K562 (cell line): ENCODE results near the gene SFXN5. TPM values are rescaled to one million over a fixed set of nuclear protein-coding genes. Genes with fewer than 3 reads are reported as not detected.

ENCODE experiments used
- ATAC-seq: fragments of 200-7000 bp; cut with Tn5 transposase; 3 replicates; pipeline ENCODE4 v1.9.1; 2020; ENCODE audit warnings: moderate library complexity
- BruUV-seq: library from RNA; stranded (reverse); fragments of 400-500 nt; replicated peaks from 2 replicates; lab custom pipeline; 2021; lab: Mats Ljungman, UMichigan
- CTCF ChIA-PET: fragments of 300-600 bp; formaldehyde crosslinking; extraction: SDS; loops from one replicate; lab custom pipeline; 2021; ENCODE audit warnings: low intra/inter-chr PET ratio; lab: Yijun Ruan, JAX
- POLR2A ChIA-PET: fragments of 300-600, 350-650 bp; sonication (Branson Sonifier 250); formaldehyde crosslinking; extraction: SDS; loops from one replicate; lab custom pipeline; 2021; ENCODE audit warnings: antibody characterized with exemption, inconsistent platforms; lab: Yijun Ruan, JAX
- DNase-seq, 4 experiments: peaks; one replicate each; pipeline versions ENCODE4 v3.0.0 to v3.0.0-alpha.2; 2011 to 2018; ENCODE audit warnings: low spot score in 3 of 4, mixed read lengths in 3 of 4; ENCODE audit errors: extremely low read depth in 1 of 4
- FAIRE-seq: peaks from 2 replicates; lab custom pipeline; 2011; peaks lifted over from hg19 to GRCh38; lab: Jason Lieb, UNC
- H2AFZ ChIP-seq: 2 replicates; pipeline ENCODE4 v1.6.0; 2011; ENCODE audit warnings: low read depth, low read length, control low read depth, inconsistent platforms
- H3K27ac ChIP-seq: fragments of 200-600 bp; 3 replicates; pipeline ENCODE4 v1.8.0; 2011; ENCODE audit warnings: low read depth, mild to moderate bottlenecking, control low read depth, inconsistent platforms, low read length, moderate library complexity, mixed read lengths; ENCODE audit errors: extremely low read depth
- H3K27me3 ChIP-seq, 2 experiments: fragments of 300-600 bp in 1 of 2; 2 replicates in 1 of 2; 3 replicates in 1 of 2; pipeline versions ENCODE4 v1.6.0 to v1.8.0; 2011; ENCODE audit warnings: inconsistent platforms in 2 of 2, low read length in 2 of 2, mild to moderate bottlenecking in 1 of 2, mixed read lengths in 1 of 2, moderate library complexity in 1 of 2; ENCODE audit not compliant: control insufficient read depth in 2 of 2, insufficient read depth in 2 of 2
- H3K36me3 ChIP-seq: fragments of 300-600 bp; 3 replicates; pipeline ENCODE4 v1.8.0; 2011; ENCODE audit warnings: mild to moderate bottlenecking, low read length, inconsistent platforms; ENCODE audit not compliant: control insufficient read depth, insufficient read depth
- H3K4me1 ChIP-seq, 2 experiments: fragments of 200-600 bp in 1 of 2; replicated peaks in 1 of 2; 2 replicates in 1 of 2; 3 replicates in 1 of 2; pipeline versions ENCODE4 v1.5.1 to v1.8.0; 2011; ENCODE audit warnings: inconsistent platforms in 2 of 2, low read length in 2 of 2, mild to moderate bottlenecking in 1 of 2, mixed read lengths in 1 of 2, moderate library complexity in 1 of 2; ENCODE audit not compliant: control insufficient read depth in 2 of 2, insufficient read depth in 2 of 2
- H3K4me2 ChIP-seq: 2 replicates; pipeline ENCODE4 v1.6.1; 2011; ENCODE audit warnings: low read length, control low read depth, inconsistent platforms, mixed read lengths; ENCODE audit not compliant: insufficient read depth
- H3K4me3 ChIP-seq: fragments of 200-600 bp; sonication (generic), shearing (Covaris generic); 2 replicates; pipeline ENCODE4 v1.5.1; 2016; ENCODE audit warnings: control low read depth, inconsistent platforms
- H3K79me2 ChIP-seq: fragments of 200-600 bp; 3 replicates; pipeline ENCODE4 v1.8.0; 2011; ENCODE audit warnings: low read length, inconsistent platforms; ENCODE audit not compliant: control insufficient read depth, insufficient read depth
- H3K9ac ChIP-seq, 2 experiments: 2 replicates each; pipeline versions ENCODE4 v1.6.0 to v1.6.1; 2011; ENCODE audit warnings: low read depth in 2 of 2, low read length in 2 of 2, control low read depth in 1 of 2, inconsistent platforms in 1 of 2, mild to moderate bottlenecking in 1 of 2, mixed read lengths in 1 of 2; ENCODE audit not compliant: insufficient read depth in 1 of 2
- H3K9me1 ChIP-seq: one replicate; pipeline ENCODE4 v1.6.0; 2011; ENCODE audit warnings: inconsistent platforms, mild to moderate bottlenecking, low read length, moderate library complexity; ENCODE audit not compliant: control insufficient read depth, insufficient read depth
- H3K9me3 ChIP-seq: replicated peaks from 2 replicates; pipeline ENCODE4 v1.5.1; 2011; ENCODE audit warnings: low read depth, low read length, inconsistent platforms; ENCODE audit not compliant: control insufficient read depth, insufficient read depth
- H4K20me1 ChIP-seq: replicated peaks from 2 replicates; pipeline ENCODE4 v1.6.1; 2011; ENCODE audit warnings: low read length, inconsistent platforms, mixed read lengths; ENCODE audit not compliant: control insufficient read depth, insufficient read depth
- HDAC3 ChIP-seq: fragments of 450-650 bp; IDR thresholded peaks from 2 replicates; pipeline ENCODE4 v1.6.1; 2018; ENCODE audit warnings: borderline replicate concordance, mild to moderate bottlenecking, moderate library complexity; ENCODE audit not compliant: partially characterized antibody
- KDM2B ChIP-seq: fragments of 250-450 bp; sonication (Bioruptor Pico); IDR thresholded peaks from 2 replicates; pipeline ENCODE4 v1.8.0; 2021; ENCODE audit warnings: mild to moderate bottlenecking, moderate library complexity
- MYNN ChIP-seq, 2 experiments: sonication (generic); formaldehyde crosslinking in 1 of 2; IDR thresholded peaks; 2 replicates each; pipeline versions ENCODE4 v1.5.0 to v1.6.1; 2016 to 2020; ENCODE audit warnings: antibody characterized with exemption in 1 of 2, missing genetic modification reagents in 1 of 2
- SP1 ChIP-seq: sonication (generic); formaldehyde crosslinking; IDR thresholded peaks from 2 replicates; pipeline ENCODE4 v1.8.1; 2022; ENCODE audit warnings: mild to moderate bottlenecking, missing genetic modification reagents
- THRAP3 ChIP-seq: fragments of 450-650 bp; IDR thresholded peaks from 2 replicates; pipeline ENCODE4 v1.6.1; 2016; ENCODE audit warnings: mild to moderate bottlenecking, inconsistent platforms, borderline replicate concordance
- YY1 ChIP-seq, 3 experiments: IDR thresholded peaks; 2 replicates each; pipeline ENCODE4 v1.6.1; 2011; ENCODE audit warnings: low read length in 2 of 3, mild to moderate bottlenecking in 2 of 3, moderate library complexity in 2 of 3, borderline replicate concordance in 1 of 3, control low read depth in 1 of 3, low read depth in 1 of 3; ENCODE audit not compliant: insufficient read depth in 3 of 3, insufficient replicate concordance in 2 of 3, control insufficient read depth in 1 of 3, insufficient read length in 1 of 3; ENCODE audit errors: extremely low read depth in 1 of 3
- ZKSCAN8 ChIP-seq: fragments of 200-800 bp; sonication (Bioruptor generic); IDR thresholded peaks from 2 replicates; pipeline ENCODE4 v1.6.1; 2016; ENCODE audit warnings: missing genetic modification characterization, missing compliant biosample characterization
- ZZZ3 ChIP-seq: fragments of 450-650 bp; IDR thresholded peaks from 2 replicates; pipeline ENCODE4 v1.6.1; 2016; ENCODE audit warnings: antibody characterized with exemption, mild to moderate bottlenecking, moderate library complexity
- WGBS: fragments of 100-300 bp; shearing (Covaris generic); methylation state at CpG from one replicate; pipeline ENCODE4 v1.1.6; 2016; ENCODE audit warnings: low coverage, mixed read lengths; ENCODE audit not compliant: insufficient coverage; ENCODE audit errors: missing lambda C conversion rate; 5-methylcytosine and 5-hydroxymethylcytosine counted together
- in situ Hi-C: fragments of 300-500 bp; cut with MboI; formaldehyde crosslinking; loops from 4 replicates; pipeline ENCODE4 v1.15.0; 2018; ENCODE audit warnings: inconsistent platforms, mixed read lengths
- intact Hi-C: fragments of 100-400 bp; cut with micrococcal nuclease; formaldehyde crosslinking; loops from 2 replicates; pipeline ENCODE4 v1.14.2; 2022
- polyA plus RNA-seq, 8 experiments: library from polyadenylated mRNA; depleted of rRNA in 4 of 8; stranded (reverse) in 5 of 8; unstranded in 3 of 8; fragments of >200 nt; fragmentation: Nextera tagmentation in 2 of 8; fragmentation: Illumina TruSeq in 1 of 8; extraction: Ambion mirVana in 2 of 8; extraction: Trizol in 1 of 8; gene quantifications; 2 replicates each; pipeline versions ENCODE4 v1.2.1 to v1.2.3, GENCODE V29; 2011 to 2014; ENCODE audit warnings: inconsistent platforms in 1 of 8, missing spikeins in 1 of 8
- total RNA-seq, 7 experiments: library from RNA; depleted of rRNA in 6 of 7; stranded (reverse); fragments of >200 nt in 6 of 7; fragmentation: Illumina TruSeq in 2 of 7; extraction: Trizol in 2 of 7; gene quantifications; 2 replicates each; pipeline versions ENCODE4 v1.2.1 to v1.2.3, GENCODE V29; 2011 to 2021; ENCODE audit warnings: low replicate concordance in 1 of 7
- TF ChIP-seq, protein P1 (sequence below): fragments of 450-650 bp; IDR thresholded peaks from 2 replicates; pipeline ENCODE4 v1.6.1; 2016; ENCODE audit warnings: mild to moderate bottlenecking
- TF ChIP-seq, protein P2 (sequence below): fragments of 450-650 bp; IDR thresholded peaks from 2 replicates; pipeline ENCODE4 v1.6.1; 2016; ENCODE audit warnings: low read depth

Gene SFXN5
- total and polyA plus RNA-seq, 9 of the 15 experiments (the other 6 are each of a cell fraction or from before 2014, with no cell fraction given): 8.3 to 22.6 (median 16.0) TPM

DNA sequence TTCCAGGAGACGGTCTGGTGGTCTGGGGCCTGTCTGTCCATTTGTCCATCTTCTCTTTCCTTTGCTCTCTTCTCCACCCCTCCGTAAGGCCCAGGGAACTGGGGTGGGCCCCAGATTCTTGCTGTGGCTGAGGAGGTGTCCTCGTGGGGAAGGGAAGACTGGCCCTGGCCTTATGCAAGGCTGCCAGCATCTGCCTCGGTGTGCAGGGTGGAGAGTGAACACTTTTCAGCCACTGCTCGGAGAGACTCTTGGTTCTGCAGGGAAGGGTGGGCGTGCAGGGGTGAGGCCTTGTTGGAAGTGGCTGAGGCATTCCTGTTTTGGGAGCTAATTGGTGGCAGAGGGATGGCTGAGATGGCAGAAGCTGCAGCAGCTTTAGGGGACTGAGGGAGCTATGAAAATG, 131.2 kb downstream of the SFXN5 start:
- no peak for FAIRE-seq
- H2AFZ ChIP-seq: no peak overlapping the region
- ATAC-seq: no peak
- intact Hi-C loops: no loop called here
- H3K79me2 ChIP-seq: no peaks in the 10 kb centered on the region
- 43% methylated on average over 6 of the region's 6 CpGs for whole genome bisulfite sequencing
- no peak overlapping the region for H3K4me3 ChIP-seq
- peaks cover 0 to 7% of the 10 kb centered on the region in 2 experiments; a peak in 2 of 5 replicates for H3K4me1 ChIP-seq
- no peak overlapping the region for H3K4me2 ChIP-seq
- DNase-seq: no peak
- H3K9ac ChIP-seq: no peak overlapping the region
- no peak overlapping the region for H3K27ac ChIP-seq
- no peaks in the 10 kb centered on the region for H3K9me1 ChIP-seq
- no TSS peak for BruUV-seq
- H4K20me1 ChIP-seq: peaks cover 8% of the 10 kb centered on the region
- no peaks in the 10 kb centered on the region for H3K9me3 ChIP-seq
- POLR2A ChIA-PET: interaction anchor here (1.0 kb wide), 1 partner anchor 11 kb away, joined by 4 read pairs; no protein-coding TSS in a partner anchor
- no peaks in the 10 kb centered on the region for H3K36me3 ChIP-seq
- in situ Hi-C loops: no loop called here
- peaks cover 2 to 32% of the 10 kb centered on the region in 2 experiments; a peak in 2 of 5 replicates for H3K27me3 ChIP-seq
- CTCF ChIA-PET: no interaction called here
- TF ChIP-seq KDM2B (no peak), HDAC3 (no peak), ZZZ3 (no peak), YY1 (IDR thresholded peaks at IDR 0.05; ENCODE audit: borderline replicate concordance in 1 of 3, control insufficient read depth in 1 of 3, extremely low read depth in 1 of 3, insufficient read depth in 3 of 3, insufficient read length in 1 of 3, insufficient replicate concordance in 2 of 3, low read depth in 1 of 3, low read length in 2 of 3) (no peak), ZKSCAN8 (CRISPR knock-in tag) (no peak), SP1 (no peak), MYNN (IDR thresholded peaks at IDR 0.05) (no peak), MYNN (CRISPR knock-in tag; IDR thresholded peaks at IDR 0.05) (no peak), THRAP3 (no peak)
- TF ChIP-seq, protein P1, sequence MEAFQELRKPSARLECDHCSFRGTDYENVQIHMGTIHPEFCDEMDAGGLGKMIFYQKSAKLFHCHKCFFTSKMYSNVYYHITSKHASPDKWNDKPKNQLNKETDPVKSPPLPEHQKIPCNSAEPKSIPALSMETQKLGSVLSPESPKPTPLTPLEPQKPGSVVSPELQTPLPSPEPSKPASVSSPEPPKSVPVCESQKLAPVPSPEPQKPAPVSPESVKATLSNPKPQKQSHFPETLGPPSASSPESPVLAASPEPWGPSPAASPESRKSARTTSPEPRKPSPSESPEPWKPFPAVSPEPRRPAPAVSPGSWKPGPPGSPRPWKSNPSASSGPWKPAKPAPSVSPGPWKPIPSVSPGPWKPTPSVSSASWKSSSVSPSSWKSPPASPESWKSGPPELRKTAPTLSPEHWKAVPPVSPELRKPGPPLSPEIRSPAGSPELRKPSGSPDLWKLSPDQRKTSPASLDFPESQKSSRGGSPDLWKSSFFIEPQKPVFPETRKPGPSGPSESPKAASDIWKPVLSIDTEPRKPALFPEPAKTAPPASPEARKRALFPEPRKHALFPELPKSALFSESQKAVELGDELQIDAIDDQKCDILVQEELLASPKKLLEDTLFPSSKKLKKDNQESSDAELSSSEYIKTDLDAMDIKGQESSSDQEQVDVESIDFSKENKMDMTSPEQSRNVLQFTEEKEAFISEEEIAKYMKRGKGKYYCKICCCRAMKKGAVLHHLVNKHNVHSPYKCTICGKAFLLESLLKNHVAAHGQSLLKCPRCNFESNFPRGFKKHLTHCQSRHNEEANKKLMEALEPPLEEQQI: no peak
- TF ChIP-seq, protein P2, sequence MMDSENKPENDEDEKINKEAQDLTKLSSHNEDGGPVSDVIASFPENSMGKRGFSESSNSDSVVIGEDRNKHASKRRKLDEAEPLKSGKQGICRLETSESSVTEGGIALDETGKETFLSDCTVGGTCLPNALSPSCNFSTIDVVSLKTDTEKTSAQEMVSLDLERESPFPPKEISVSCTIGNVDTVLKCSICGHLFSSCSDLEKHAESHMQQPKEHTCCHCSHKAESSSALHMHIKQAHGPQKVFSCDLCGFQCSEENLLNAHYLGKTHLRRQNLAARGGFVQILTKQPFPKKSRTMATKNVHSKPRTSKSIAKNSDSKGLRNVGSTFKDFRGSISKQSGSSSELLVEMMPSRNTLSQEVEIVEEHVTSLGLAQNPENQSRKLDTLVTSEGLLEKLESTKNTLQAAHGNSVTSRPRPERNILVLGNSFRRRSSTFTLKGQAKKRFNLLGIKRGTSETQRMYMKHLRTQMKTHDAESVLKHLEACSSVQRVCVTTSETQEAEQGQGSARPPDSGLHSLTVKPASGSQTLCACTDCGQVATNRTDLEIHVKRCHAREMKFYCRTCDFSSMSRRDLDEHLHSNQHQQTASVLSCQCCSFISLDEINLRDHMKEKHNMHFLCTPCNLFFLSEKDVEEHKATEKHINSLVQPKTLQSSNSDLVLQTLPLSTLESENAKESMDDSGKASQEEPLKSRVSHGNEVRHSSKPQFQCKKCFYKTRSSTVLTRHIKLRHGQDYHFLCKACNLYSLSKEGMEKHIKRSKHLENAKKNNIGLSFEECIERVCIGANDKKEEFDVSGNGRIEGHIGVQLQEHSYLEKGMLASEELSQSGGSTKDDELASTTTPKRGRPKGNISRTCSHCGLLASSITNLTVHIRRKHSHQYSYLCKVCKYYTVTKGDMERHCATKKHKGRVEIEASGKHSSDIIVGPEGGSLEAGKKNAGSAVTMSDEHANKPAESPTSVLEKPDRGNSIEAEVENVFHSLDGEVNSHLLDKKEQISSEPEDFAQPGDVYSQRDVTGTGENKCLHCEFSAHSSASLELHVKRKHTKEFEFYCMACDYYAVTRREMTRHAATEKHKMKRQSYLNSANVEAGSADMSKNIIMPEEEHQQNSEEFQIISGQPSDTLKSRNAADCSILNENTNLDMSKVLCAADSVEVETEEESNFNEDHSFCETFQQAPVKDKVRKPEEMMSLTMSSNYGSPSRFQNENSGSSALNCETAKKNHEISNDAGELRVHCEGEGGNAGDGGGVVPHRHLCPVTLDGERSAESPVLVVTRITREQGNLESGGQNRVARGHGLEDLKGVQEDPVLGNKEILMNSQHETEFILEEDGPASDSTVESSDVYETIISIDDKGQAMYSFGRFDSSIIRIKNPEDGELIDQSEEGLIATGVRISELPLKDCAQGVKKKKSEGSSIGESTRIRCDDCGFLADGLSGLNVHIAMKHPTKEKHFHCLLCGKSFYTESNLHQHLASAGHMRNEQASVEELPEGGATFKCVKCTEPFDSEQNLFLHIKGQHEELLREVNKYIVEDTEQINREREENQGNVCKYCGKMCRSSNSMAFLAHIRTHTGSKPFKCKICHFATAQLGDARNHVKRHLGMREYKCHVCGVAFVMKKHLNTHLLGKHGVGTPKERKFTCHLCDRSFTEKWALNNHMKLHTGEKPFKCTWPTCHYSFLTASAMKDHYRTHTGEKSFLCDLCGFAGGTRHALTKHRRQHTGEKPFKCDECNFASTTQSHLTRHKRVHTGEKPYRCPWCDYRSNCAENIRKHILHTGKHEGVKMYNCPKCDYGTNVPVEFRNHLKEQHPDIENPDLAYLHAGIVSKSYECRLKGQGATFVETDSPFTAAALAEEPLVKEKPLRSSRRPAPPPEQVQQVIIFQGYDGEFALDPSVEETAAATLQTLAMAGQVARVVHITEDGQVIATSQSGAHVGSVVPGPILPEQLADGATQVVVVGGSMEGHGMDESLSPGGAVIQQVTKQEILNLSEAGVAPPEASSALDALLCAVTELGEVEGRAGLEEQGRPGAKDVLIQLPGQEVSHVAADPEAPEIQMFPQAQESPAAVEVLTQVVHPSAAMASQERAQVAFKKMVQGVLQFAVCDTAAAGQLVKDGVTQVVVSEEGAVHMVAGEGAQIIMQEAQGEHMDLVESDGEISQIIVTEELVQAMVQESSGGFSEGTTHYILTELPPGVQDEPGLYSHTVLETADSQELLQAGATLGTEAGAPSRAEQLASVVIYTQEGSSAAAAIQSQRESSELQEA: no peak
